Sigmoid colon (tissue), 7 donors: Measurements from ENCODE around the gene SBSN. TPM values are rescaled to one million over a fixed set of nuclear protein-coding genes. Genes with fewer than 3 reads are reported as not detected.

Experiments used
- DNase-seq: peaks from one replicate; pipeline ENCODE4 v3.0.0-alpha.2; 2019
- H3K27ac ChIP-seq, 4 donors: fragments of 200-600 bp; sonication (generic); one replicate each; pipeline ENCODE4 v1.5.1; 2016 to 2019; ENCODE audit warnings: mild to moderate bottlenecking in 1 of 4
- H3K27me3 ChIP-seq, 3 donors: fragments of 200-600 bp; sonication (generic); one replicate each; pipeline ENCODE4 v1.5.1; 2019; ENCODE audit warnings: mild to moderate bottlenecking in 1 of 3
- H3K36me3 ChIP-seq, 4 donors: fragments of 200-600 bp; sonication (generic); one replicate each; pipeline ENCODE4 v1.5.1; 2016 to 2019
- H3K4me1 ChIP-seq, 4 donors: fragments of 200-600 bp; sonication (generic); one replicate each; pipeline ENCODE4 v1.5.1; 2017 to 2019
- H3K4me3 ChIP-seq, 4 donors: fragments of 200-600 bp; sonication (generic); one replicate each; pipeline ENCODE4 v1.5.1; 2017 to 2019; ENCODE audit warnings: mild to moderate bottlenecking in 2 of 4, moderate library complexity in 1 of 4
- H3K9me3 ChIP-seq, 4 donors: fragments of 200-600 bp in 3 of 4; sonication (generic) in 3 of 4; one replicate each; pipeline versions ENCODE4 v1.5.1 to v1.6.1; 2013 to 2019
- CTCF ChIP-seq, 4 experiments: fragments of 450-650 bp in 3 of 4; fragments of 200-600 bp in 1 of 4; IDR thresholded peaks; one replicate each; pipeline ENCODE4 v1.5.1; 2016 to 2019; ENCODE audit warnings: antibody characterized with exemption in 4 of 4, mild to moderate bottlenecking in 3 of 4, moderate library complexity in 2 of 4
- EP300 ChIP-seq, 4 donors: sonication (generic); formaldehyde crosslinking; IDR thresholded peaks; one replicate each; pipeline ENCODE4 v1.6.1; 2017; ENCODE audit warnings: antibody characterized with exemption in 4 of 4
- POLR2A ChIP-seq, 2 donors: fragments of 450-650 bp; IDR thresholded peaks; one replicate each; pipeline ENCODE4 v1.6.1; 2016; ENCODE audit warnings: antibody characterized with exemption in 2 of 2, mild to moderate bottlenecking in 2 of 2, moderate library complexity in 2 of 2
- POLR2AphosphoS5 ChIP-seq, 4 donors: sonication (generic); formaldehyde crosslinking; IDR thresholded peaks; one replicate each; pipeline ENCODE4 v1.6.1; 2017; ENCODE audit warnings: antibody characterized with exemption in 4 of 4
- WGBS, 2 donors: extraction: QIAGEN DNeasy Blood & Tissue Kit; methylation state at CpG; one replicate each; pipeline ENCODE4 v1.1.7; 2013; 5-methylcytosine and 5-hydroxymethylcytosine counted together
- intact Hi-C: fragments of 100-400 bp; cut with DNase I; formaldehyde crosslinking; loops from one replicate; pipeline ENCODE4 v1.15.1; 2023
- polyA plus RNA-seq, 3 donors: library from polyadenylated mRNA; stranded (reverse); fragments of 200-250 nt; gene quantifications; one replicate each; pipeline ENCODE4 v1.2.3, GENCODE V29; 2013
- total RNA-seq, 4 donors: library from RNA; depleted of rRNA; stranded (reverse); fragments of >200 nt; gene quantifications; one replicate each; pipeline ENCODE4 v1.1.0, GENCODE V29; 2016
- donor health status: healthy with polysubstance abuse.
- donor health status: Bipolar disorder and iron deficiency.
- donor health status: healthy.

The SBSN gene
- total and polyA plus RNA-seq, 7 donors: 0.17 to 1.2 TPM; not detected in 5

- TF ChIP-seq CTCF (IDR thresholded peaks at IDR 0.05): no peak
- TF ChIP-seq POLR2A (IDR thresholded peaks at IDR 0.05): no peak
- no peak for TF ChIP-seq POLR2AphosphoS5 (IDR thresholded peaks at IDR 0.05)
- TF ChIP-seq EP300 (IDR thresholded peaks at IDR 0.05): no peak
Observed at GRCh38 chr19:35521124-35521743, 6.9 kb downstream of the SBSN start.

GRCh38 chr19:35519291-35519690, 8.8 kb downstream of the SBSN start:
- 38 to 57% methylated on average over 7 of the region's 7 CpGs for WGBS, 2 donors
- H3K27me3 ChIP-seq: peaks cover 0 to 14% (median 2%) of the 10 kb centered on the region in 3 donors
- H3K4me1 ChIP-seq: no peaks in the 10 kb centered on the region
- H3K4me3 ChIP-seq: no peak overlapping the region
- H3K9me3 ChIP-seq: no peaks in the 10 kb centered on the region
- intact Hi-C loops: no loop called here
- no peak overlapping the region for H3K27ac ChIP-seq
- H3K36me3 ChIP-seq: no peaks in the 10 kb centered on the region
- DNase-seq: no peak
- TF ChIP-seq EP300 (IDR thresholded peaks at IDR 0.05): no peak
- no peak for TF ChIP-seq CTCF (IDR thresholded peaks at IDR 0.05)
- TF ChIP-seq POLR2AphosphoS5 (IDR thresholded peaks at IDR 0.05): no peak
- no peak for TF ChIP-seq POLR2A (IDR thresholded peaks at IDR 0.05)

More at GRCh38 chr19:35521124-35521743, 6.9 kb downstream of the SBSN start:
- intact Hi-C loops: no loop called here
- Histone ChIP-seq H3K27me3 (peaks cover 0 to 21% (median 2%) of the 10 kb centered on the region in 3 donors), H3K9me3 (no peaks in the 10 kb centered on the region), H3K27ac (no peak overlapping the region), H3K4me1 (no peaks in the 10 kb centered on the region), H3K36me3 (no peaks in the 10 kb centered on the region), H3K4me3 (no peak overlapping the region)
- no peak for DNase-seq
- 80 to 87% methylated on average over 16 of the region's 16 CpGs for WGBS, 2 donors

DNA sequence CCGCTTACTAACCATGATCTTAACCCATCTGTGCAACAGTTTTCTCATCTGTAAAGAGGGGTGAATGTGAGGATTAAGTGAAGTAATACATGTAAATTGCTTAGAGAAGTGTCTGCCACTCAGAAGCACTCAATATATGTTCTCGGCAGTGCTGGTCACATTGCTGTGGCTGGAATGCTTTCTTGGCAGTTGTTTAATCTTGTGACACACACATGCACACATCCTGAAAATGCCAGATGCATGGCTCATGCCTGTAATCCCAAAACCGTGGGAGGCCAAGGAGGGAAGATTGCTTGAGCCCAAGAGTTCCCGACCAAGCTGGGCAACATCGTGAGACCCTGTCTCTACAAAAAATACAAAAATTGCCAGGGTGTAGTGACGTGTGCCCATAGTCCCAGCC, 9.8 kb downstream of the SBSN start:
- Histone ChIP-seq H3K4me3 (no peak overlapping the region), H3K9me3 (no peaks in the 10 kb centered on the region), H3K27me3 (peaks cover 0 to 20% (median 12%) of the 10 kb centered on the region in 3 donors), H3K4me1 (no peaks in the 10 kb centered on the region), H3K36me3 (no peaks in the 10 kb centered on the region), H3K27ac (no peak overlapping the region)
- intact Hi-C loops: no loop called here
- 73 to 74% methylated on average over 6 of the region's 6 CpGs for WGBS, 2 donors
- no peak for DNase-seq
- TF ChIP-seq POLR2A (IDR thresholded peaks at IDR 0.05) (no peak), CTCF (IDR thresholded peaks at IDR 0.05) (no peak), POLR2AphosphoS5 (IDR thresholded peaks at IDR 0.05) (no peak), EP300 (IDR thresholded peaks at IDR 0.05) (no peak)

GRCh38 chr19:35517342-35517741, 10.8 kb downstream of the SBSN start:
- Histone ChIP-seq H3K27ac (no peak overlapping the region), H3K4me1 (no peaks in the 10 kb centered on the region), H3K9me3 (no peaks in the 10 kb centered on the region), H3K27me3 (peaks cover 0 to 30% (median 22%) of the 10 kb centered on the region in 3 donors), H3K36me3 (no peaks in the 10 kb centered on the region), H3K4me3 (no peak overlapping the region)
- intact Hi-C loops: no loop called here
- no peak for TF ChIP-seq POLR2AphosphoS5 (IDR thresholded peaks at IDR 0.05)
- WGBS, 2 donors: 94% methylated on average over 2 of the region's 2 CpGs
- no peak for DNase-seq

DNA sequence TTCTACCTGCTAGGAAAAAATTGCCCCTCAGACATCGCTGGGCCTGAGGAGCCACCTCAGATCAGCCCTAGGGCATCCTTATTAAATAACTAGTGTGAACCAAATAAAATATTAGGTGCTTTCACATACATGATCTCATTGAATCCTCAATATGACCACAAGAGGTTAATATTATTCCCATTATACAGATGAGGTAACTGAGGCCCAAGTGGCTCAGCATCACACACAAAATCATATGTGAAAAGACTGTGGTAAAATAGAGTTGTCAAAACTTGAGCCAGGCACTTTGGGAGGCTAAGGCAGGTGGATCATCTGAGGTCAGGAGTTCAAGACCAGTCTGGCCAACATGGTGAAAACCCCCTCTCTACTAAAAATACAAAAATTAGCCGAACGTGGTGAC, 11.8 kb downstream of the SBSN start:
- intact Hi-C loops: no loop called here
- Histone ChIP-seq H3K36me3 (no peaks in the 10 kb centered on the region), H3K9me3 (no peaks in the 10 kb centered on the region), H3K27me3 (peaks cover 0 to 40% (median 29%) of the 10 kb centered on the region in 3 donors), H3K4me3 (no peak overlapping the region), H3K4me1 (no peaks in the 10 kb centered on the region), H3K27ac (no peak overlapping the region)
- no peak for TF ChIP-seq CTCF (IDR thresholded peaks at IDR 0.05)
- no peak for TF ChIP-seq POLR2A (IDR thresholded peaks at IDR 0.05)
- no peak for TF ChIP-seq EP300 (IDR thresholded peaks at IDR 0.05)
- TF ChIP-seq POLR2AphosphoS5 (IDR thresholded peaks at IDR 0.05): no peak
- DNase-seq: no peak
- 93% methylated on average over 3 of the region's 3 CpGs for WGBS, 2 donors
